Measurements from ENCODE around the gene CASS4. TPM values are rescaled to one million over a fixed set of nuclear protein-coding genes. Genes with fewer than 3 reads are reported as not detected.

The CASS4 gene
- total RNA-seq, 1 donor, result 3.5 TPM

GRCh38 chr20:56372850-56373249 lies 39.2 kb upstream of the CASS4 start:
- no peak for DNase-seq (ENCODE audit: low read depth)
- no peak overlapping the region for H3K4me3 ChIP-seq (ENCODE audit: low read depth, low read length)
- TF ChIP-seq CTCF (IDR thresholded peaks at IDR 0.05; ENCODE audit: insufficient read depth, low read depth, low read length), result no peak

- no peak for TF ChIP-seq CTCF (IDR thresholded peaks at IDR 0.05; ENCODE audit: insufficient read depth, low read depth, low read length)
- DNase-seq (ENCODE audit: low read depth), result peak; percentile 96
- H3K4me3 ChIP-seq (ENCODE audit: low read depth, low read length), result no peak overlapping the region
Observed at GRCh38 chr20:56373942-56374341, 38.1 kb upstream of the CASS4 start.

GRCh38 chr20:56376331-56376730 lies 35.7 kb upstream of the CASS4 start:
- no peak for TF ChIP-seq CTCF (IDR thresholded peaks at IDR 0.05; ENCODE audit: insufficient read depth, low read depth, low read length)
- no peak for DNase-seq (ENCODE audit: low read depth)
- no peak overlapping the region for H3K4me3 ChIP-seq (ENCODE audit: low read depth, low read length)

GRCh38 chr20:56378386-56378785 lies 33.7 kb upstream of the CASS4 start:
- no peak overlapping the region for H3K4me3 ChIP-seq (ENCODE audit: low read depth, low read length)
- TF ChIP-seq CTCF (IDR thresholded peaks at IDR 0.05; ENCODE audit: insufficient read depth, low read depth, low read length), result no peak
- DNase-seq (ENCODE audit: low read depth), result no peak

- peak; percentile 44 for DNase-seq (ENCODE audit: low read depth)
- no peak overlapping the region for H3K4me3 ChIP-seq (ENCODE audit: low read depth, low read length)
- TF ChIP-seq CTCF (IDR thresholded peaks at IDR 0.05; ENCODE audit: insufficient read depth, low read depth, low read length), result no peak
Observed at GRCh38 chr20:56380375-56380774, 31.7 kb upstream of the CASS4 start.

- H3K4me3 ChIP-seq (ENCODE audit: low read depth, low read length), result no peak overlapping the region
- TF ChIP-seq CTCF (IDR thresholded peaks at IDR 0.05; ENCODE audit: insufficient read depth, low read depth, low read length), result no peak
- no peak for DNase-seq (ENCODE audit: low read depth)
Observed at GRCh38 chr20:56381501-56381900, 30.6 kb upstream of the CASS4 start.

GRCh38 chr20:56382696-56383095 lies 29.4 kb upstream of the CASS4 start:
- TF ChIP-seq CTCF (IDR thresholded peaks at IDR 0.05; ENCODE audit: insufficient read depth, low read depth, low read length), result no peak
- no peak for DNase-seq (ENCODE audit: low read depth)
- no peak overlapping the region for H3K4me3 ChIP-seq (ENCODE audit: low read depth, low read length)
